ENCODE measurements around the gene COQ3. TPM values are rescaled to one million over a fixed set of nuclear protein-coding genes. Genes with fewer than 3 reads are reported as not detected.

COQ3 gene
- total and polyA plus RNA-seq, 2 of the 4 experiments (the other 2 are of a cell fraction) = 8.2 to 8.9 TPM

- ChIA-PET POLR2A (ENCODE audit: unreplicated experiment) (no interaction called here), CTCF (interaction anchor here (1.1 to 2.6 kb wide), 2 partner anchors 12 to 84 kb away, joined by 3 to 11 read pairs; no protein-coding TSS in a partner anchor)
- Histone ChIP-seq H3K4ac (ENCODE audit: low read depth, low read length) (no peak overlapping the region), H3K9me1 (ENCODE audit: insufficient read depth, low read length) (peaks cover 6% of the 10 kb centered on the region; the same call in 1 of the 2 replicates), H2AK9ac (replicated peaks; ENCODE audit: low read depth, low read length, poor library complexity) (no peak overlapping the region), H3K18ac (ENCODE audit: low read depth, low read length) (no peak overlapping the region), H4K20me1 (ENCODE audit: insufficient read depth, low read length) (no peaks in the 10 kb centered on the region), H2AK5ac (ENCODE audit: low read depth, low read length) (no peak overlapping the region), H4K5ac (ENCODE audit: low read depth, low read length) (no peak overlapping the region), H2BK15ac (ENCODE audit: low read depth, low read length) (no peak overlapping the region), H3K79me1 (ENCODE audit: low read depth in 1 of 2, low read length in 2 of 2) (no peaks in the 10 kb centered on the region), H3K14ac (replicated peaks; ENCODE audit: low read depth, low read length) (no peak overlapping the region), H3K9me3 (ENCODE audit: control insufficient read depth, insufficient read depth, low read length) (no peaks in the 10 kb centered on the region), H4K91ac (ENCODE audit: insufficient read depth, low read depth, low read length) (no peak overlapping the region), H3K23ac (ENCODE audit: low read depth, low read length) (no peak overlapping the region), H2BK20ac (ENCODE audit: low read depth, low read length) (no peak overlapping the region), H3K9ac (ENCODE audit: low read depth, low read length) (no peak overlapping the region), H3K4me1 (ENCODE audit: control insufficient read depth, insufficient read depth, low read length) (peaks cover 3% of the 10 kb centered on the region; the same call in 1 of the 2 replicates), H2BK120ac (ENCODE audit: low read depth, low read length) (no peak overlapping the region), H4K8ac (ENCODE audit: low read depth in 2 of 2, low read length in 2 of 2) (no peak overlapping the region), H3K4me2 (ENCODE audit: low read depth, low read length) (no peak overlapping the region), H3K27me3 (ENCODE audit: control insufficient read depth, insufficient read depth, low read length) (no peaks in the 10 kb centered on the region), H3K36me3 (ENCODE audit: control insufficient read depth, insufficient read depth, low read length) (no peaks in the 10 kb centered on the region; the same call in 1 of the 2 replicates), H3K56ac (ENCODE audit: extremely low read depth, insufficient read depth, low read length) (no peak overlapping the region), H3K4me3 (ENCODE audit: insufficient read depth, low read depth, low read length) (no peak overlapping the region), H2BK5ac (ENCODE audit: low read depth, low read length, poor library complexity, severe bottlenecking) (no peak overlapping the region), H3K27ac (ENCODE audit: insufficient read depth, low read length) (no peak overlapping the region), H2AFZ (replicated peaks; ENCODE audit: low read length, poor library complexity) (no peak overlapping the region)
- intact Hi-C loops (cut with micrococcal nuclease) (no loop called here), in situ Hi-C loops (cut with MboI; ENCODE audit: low sequenced_read_pairs) (no loop called here), dilution Hi-C loops (cut with HindIII; ENCODE audit: low sequenced_read_pairs, unreplicated experiment) (no loop called here)
- ATAC-seq (ENCODE audit: low read depth) (no peak), DNase-seq (no peak)
- no TSS peak for BruUV-seq (replicated peaks)
- WGBS, 2 experiments (ENCODE audit: extremely low coverage in 2 of 2, insufficient read length in 1 of 2) = 80% methylated on average over 2 of the region's 5 CpGs; no CpG with 5 or more reads in 1 of the 2 experiments
- no peak for TF ChIP-seq CHD1 (IDR thresholded peaks at IDR 0.05; ENCODE audit: low read depth, low read length)
- no peak for TF ChIP-seq CEBPB (IDR thresholded peaks at IDR 0.05; ENCODE audit: low read depth, low read length)
Measured at GRCh38 chr6:99341862-99342455, 52.0 kb downstream of the COQ3 start.
